ENCODE measurements around the gene MGLL.

DNA sequence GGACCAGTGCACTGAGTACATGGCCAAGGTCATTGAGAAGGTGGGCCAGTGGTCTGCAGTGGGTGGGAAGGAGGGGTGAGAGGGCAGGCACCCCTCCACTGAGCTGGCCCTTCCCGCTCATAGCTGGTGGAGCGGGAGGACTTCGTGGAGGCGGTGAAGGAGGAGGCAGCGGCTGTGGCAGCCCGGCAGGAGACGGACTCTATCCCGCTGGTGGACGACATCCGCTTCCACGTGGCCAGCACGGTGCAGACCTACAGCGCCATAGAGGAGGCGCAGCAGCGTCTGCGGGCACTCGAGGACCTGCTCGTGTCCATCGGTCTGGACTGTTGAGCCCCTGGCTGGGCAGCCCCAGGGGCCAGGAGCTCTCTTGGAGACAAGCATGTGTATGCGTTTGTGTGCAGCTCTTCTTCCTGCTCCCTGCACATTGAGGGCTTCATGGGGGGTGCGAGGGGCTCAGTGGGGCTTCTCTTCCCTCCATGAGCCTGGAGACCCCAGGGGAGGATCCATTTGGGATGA is 142.1 kb downstream of the MGLL start:
- TF ChIP-seq POLR2AphosphoS5 (IDR thresholded peaks at IDR 0.05): peak; percentile 52 to 79 (median 52)
- TF ChIP-seq, protein P1, sequence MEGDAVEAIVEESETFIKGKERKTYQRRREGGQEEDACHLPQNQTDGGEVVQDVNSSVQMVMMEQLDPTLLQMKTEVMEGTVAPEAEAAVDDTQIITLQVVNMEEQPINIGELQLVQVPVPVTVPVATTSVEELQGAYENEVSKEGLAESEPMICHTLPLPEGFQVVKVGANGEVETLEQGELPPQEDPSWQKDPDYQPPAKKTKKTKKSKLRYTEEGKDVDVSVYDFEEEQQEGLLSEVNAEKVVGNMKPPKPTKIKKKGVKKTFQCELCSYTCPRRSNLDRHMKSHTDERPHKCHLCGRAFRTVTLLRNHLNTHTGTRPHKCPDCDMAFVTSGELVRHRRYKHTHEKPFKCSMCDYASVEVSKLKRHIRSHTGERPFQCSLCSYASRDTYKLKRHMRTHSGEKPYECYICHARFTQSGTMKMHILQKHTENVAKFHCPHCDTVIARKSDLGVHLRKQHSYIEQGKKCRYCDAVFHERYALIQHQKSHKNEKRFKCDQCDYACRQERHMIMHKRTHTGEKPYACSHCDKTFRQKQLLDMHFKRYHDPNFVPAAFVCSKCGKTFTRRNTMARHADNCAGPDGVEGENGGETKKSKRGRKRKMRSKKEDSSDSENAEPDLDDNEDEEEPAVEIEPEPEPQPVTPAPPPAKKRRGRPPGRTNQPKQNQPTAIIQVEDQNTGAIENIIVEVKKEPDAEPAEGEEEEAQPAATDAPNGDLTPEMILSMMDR (IDR thresholded peaks at IDR 0.05 in 8 of 11, conservative IDR thresholded peaks at IDR 0.05 in 3 of 11): no peak
- TF ChIP-seq POLR2A (IDR thresholded peaks at IDR 0.05): no peak
